HepG2 (cell line): ENCODE data around the gene STK25.

Experiments used
- BCLAF1 ChIP-seq: fragments of 450-650 bp; IDR thresholded peaks from 2 replicates; pipeline ENCODE4 v1.6.1; 2017; ENCODE audit warnings: mild to moderate bottlenecking
- CHD4 ChIP-seq: fragments of 200-600 bp; sonication (generic); IDR thresholded peaks from 2 replicates; pipeline ENCODE4 v1.7.0; 2017; ENCODE audit warnings: mild to moderate bottlenecking, low read length, borderline replicate concordance
- EP300 ChIP-seq, 3 experiments: sonication (generic) in 1 of 3; formaldehyde crosslinking in 1 of 3; IDR thresholded peaks; 2 replicates each; pipeline versions ENCODE4 v1.5.1 to v1.6.1; 2011 to 2020; ENCODE audit warnings: low read depth in 2 of 3, low read length in 2 of 3, borderline replicate concordance in 1 of 3, improper control_type of control experiment in 1 of 3, mild to moderate bottlenecking in 1 of 3, missing genetic modification reagents in 1 of 3, moderate library complexity in 1 of 3
- KDM5A ChIP-seq: fragments of 200-600 bp; sonication (generic); IDR thresholded peaks from 2 replicates; pipeline ENCODE4 v1.7.0; 2018; ENCODE audit warnings: antibody characterized with exemption, mild to moderate bottlenecking, low read length, borderline replicate concordance
- NAIF1 ChIP-seq: sonication (generic); formaldehyde crosslinking; IDR thresholded peaks from 2 replicates; pipeline ENCODE4 v1.5.0; 2020; ENCODE audit warnings: mild to moderate bottlenecking, missing genetic modification reagents, borderline replicate concordance
- POLR2AphosphoS2 ChIP-seq: IDR thresholded peaks from 2 replicates; pipeline ENCODE4 v1.6.1; 2011; ENCODE audit warnings: low read depth, low read length, improper control_type of control experiment
- ZSCAN25 ChIP-seq: sonication (generic); formaldehyde crosslinking; IDR thresholded peaks from 2 replicates; pipeline ENCODE4 v1.8.0; 2022; ENCODE audit warnings: mild to moderate bottlenecking, missing genetic modification reagents
- TF ChIP-seq, protein P1 (sequence below): sonication (generic); formaldehyde crosslinking; IDR thresholded peaks from 2 replicates; pipeline ENCODE4 v1.5.0; 2020; ENCODE audit warnings: mild to moderate bottlenecking, missing genetic modification reagents, moderate library complexity
- TF ChIP-seq, protein P2 (sequence below): sonication (generic); formaldehyde crosslinking; IDR thresholded peaks from 2 replicates; pipeline ENCODE4 v1.4.0; 2020; ENCODE audit warnings: missing genetic modification reagents

DNA sequence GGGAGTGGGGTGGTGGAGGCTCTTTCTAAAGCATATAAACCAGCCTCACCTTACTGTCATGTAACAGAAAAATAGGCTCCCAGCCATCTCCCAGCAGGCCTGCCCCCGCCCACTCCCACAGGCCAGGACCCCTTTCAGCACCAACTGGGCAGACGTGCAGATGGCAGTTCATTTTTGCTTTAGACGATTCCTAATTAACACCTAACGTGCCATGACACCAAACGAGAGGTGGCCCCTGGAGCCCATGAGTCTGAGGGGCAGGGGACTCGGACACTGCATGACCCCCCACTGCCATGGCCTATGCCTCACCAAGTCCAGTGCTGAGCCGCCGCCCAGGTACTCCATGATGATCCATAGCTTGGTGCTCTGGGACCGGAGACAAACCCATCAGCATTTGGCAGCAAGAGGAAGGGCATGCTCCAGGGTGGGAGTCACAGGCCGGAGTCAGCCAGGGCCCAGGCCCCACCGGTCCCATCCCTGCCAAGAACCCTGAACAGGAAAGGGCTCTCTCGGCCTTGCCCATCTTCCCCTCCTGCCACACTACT lies 7.9 kb downstream of the STK25 start:
- TF ChIP-seq ZSCAN25 (CRISPR knock-in tag), result no peak
- TF ChIP-seq BCLAF1, result no peak
- TF ChIP-seq NAIF1 (CRISPR knock-in tag), result no peak
- no peak for TF ChIP-seq KDM5A
- TF ChIP-seq, protein P1, sequence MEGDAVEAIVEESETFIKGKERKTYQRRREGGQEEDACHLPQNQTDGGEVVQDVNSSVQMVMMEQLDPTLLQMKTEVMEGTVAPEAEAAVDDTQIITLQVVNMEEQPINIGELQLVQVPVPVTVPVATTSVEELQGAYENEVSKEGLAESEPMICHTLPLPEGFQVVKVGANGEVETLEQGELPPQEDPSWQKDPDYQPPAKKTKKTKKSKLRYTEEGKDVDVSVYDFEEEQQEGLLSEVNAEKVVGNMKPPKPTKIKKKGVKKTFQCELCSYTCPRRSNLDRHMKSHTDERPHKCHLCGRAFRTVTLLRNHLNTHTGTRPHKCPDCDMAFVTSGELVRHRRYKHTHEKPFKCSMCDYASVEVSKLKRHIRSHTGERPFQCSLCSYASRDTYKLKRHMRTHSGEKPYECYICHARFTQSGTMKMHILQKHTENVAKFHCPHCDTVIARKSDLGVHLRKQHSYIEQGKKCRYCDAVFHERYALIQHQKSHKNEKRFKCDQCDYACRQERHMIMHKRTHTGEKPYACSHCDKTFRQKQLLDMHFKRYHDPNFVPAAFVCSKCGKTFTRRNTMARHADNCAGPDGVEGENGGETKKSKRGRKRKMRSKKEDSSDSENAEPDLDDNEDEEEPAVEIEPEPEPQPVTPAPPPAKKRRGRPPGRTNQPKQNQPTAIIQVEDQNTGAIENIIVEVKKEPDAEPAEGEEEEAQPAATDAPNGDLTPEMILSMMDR, result no peak
- no peak for TF ChIP-seq CHD4
- TF ChIP-seq, protein P2, sequence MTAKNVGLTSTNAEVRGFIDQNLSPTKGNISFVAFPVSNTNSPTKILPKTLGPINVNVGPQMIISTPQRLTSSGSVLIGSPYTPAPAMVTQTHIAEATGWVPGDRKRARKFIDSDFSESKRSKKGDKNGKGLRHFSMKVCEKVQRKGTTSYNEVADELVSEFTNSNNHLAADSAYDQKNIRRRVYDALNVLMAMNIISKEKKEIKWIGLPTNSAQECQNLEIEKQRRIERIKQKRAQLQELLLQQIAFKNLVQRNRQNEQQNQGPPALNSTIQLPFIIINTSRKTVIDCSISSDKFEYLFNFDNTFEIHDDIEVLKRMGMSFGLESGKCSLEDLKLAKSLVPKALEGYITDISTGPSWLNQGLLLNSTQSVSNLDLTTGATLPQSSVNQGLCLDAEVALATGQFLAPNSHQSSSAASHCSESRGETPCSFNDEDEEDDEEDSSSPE (CRISPR knock-in tag), result no peak
- no peak for TF ChIP-seq POLR2AphosphoS2
- no peak for TF ChIP-seq EP300 (IDR thresholded peaks at IDR 0.05; ENCODE audit: low read depth in 2 of 2, low read length in 2 of 2)
- TF ChIP-seq EP300 (CRISPR knock-in tag; IDR thresholded peaks at IDR 0.05; ENCODE audit: borderline replicate concordance), result no peak
